PC-3 (cell line): Measurements from ENCODE around the gene ULBP2.

ENCODE experiments used
- CTCF ChIP-seq: fragments of 300-600 bp; sonication (generic); conservative IDR thresholded peaks from 2 replicates; pipeline ENCODE4 v1.5.1; 2017; ENCODE audit warnings: antibody characterized with exemption, low read depth, mild to moderate bottlenecking, low read length
- EZH2 ChIP-seq: fragments of 300-600 bp; sonication (generic); IDR thresholded peaks from one replicate; pipeline ENCODE4 v1.6.1; 2017; ENCODE audit warnings: antibody characterized with exemption, mild to moderate bottlenecking, low read length; ENCODE audit not compliant: unreplicated experiment

- TF ChIP-seq EZH2 (no peak), CTCF (no peak)
Measured at GRCh38 chr6:149915970-149916865, 25.6 kb upstream of the ULBP2 start.
